Neural crest cell (in vitro differentiated cells): ENCODE data around the gene PCNX1. TPM values are rescaled to one million over a fixed set of nuclear protein-coding genes. Genes with fewer than 3 reads are reported as not detected.
"Not testable (repeated sequence)": the region's sequence is repeated elsewhere in the genome, so short reads cannot be mapped to it uniquely, and the experiment has no call there.

ENCODE experiments used
- DNase-seq: peaks from one replicate; pipeline ENCODE4 v3.0.0; 2021; ENCODE audit warnings: low read depth, mixed read lengths, low spot score
- H3K27ac Mint-ChIP-seq: one replicate; pipeline ENCODE4 v1.8.0; 2021; ENCODE audit warnings: mild to moderate bottlenecking, mixed read lengths; ENCODE audit not compliant: unreplicated experiment
- H3K27me3 Mint-ChIP-seq: 2 replicates; pipeline ENCODE4 v1.8.0; 2021; ENCODE audit warnings: low read depth, mild to moderate bottlenecking, mixed read lengths
- H3K36me3 Mint-ChIP-seq: 2 replicates; pipeline ENCODE4 v1.8.0; 2021; ENCODE audit warnings: low read depth, mild to moderate bottlenecking, mixed read lengths
- H3K4me1 Mint-ChIP-seq: 2 replicates; pipeline ENCODE4 v1.8.0; 2021; ENCODE audit warnings: mixed read lengths
- H3K4me3 Mint-ChIP-seq: one replicate; pipeline ENCODE4 v1.8.0; 2021; ENCODE audit warnings: mild to moderate bottlenecking, mixed read lengths
- H3K9me3 Mint-ChIP-seq: 2 replicates; pipeline ENCODE4 v1.8.0; 2021; ENCODE audit warnings: mixed read lengths
- total RNA-seq: library from RNA; stranded (reverse); gene quantifications from 2 replicates; pipeline ENCODE4 v1.2.1, GENCODE V29; 2021
- TF ChIP-seq, protein P1 (sequence below): fragments of 200-600 bp; sonication (generic); conservative IDR thresholded peaks from 2 replicates; pipeline ENCODE4 v1.5.0; 2021; ENCODE audit warnings: antibody characterized with exemption, mild to moderate bottlenecking

The PCNX1 gene
- total RNA-seq, 1 donor from 2014 or later, result 50.3 TPM

DNA sequence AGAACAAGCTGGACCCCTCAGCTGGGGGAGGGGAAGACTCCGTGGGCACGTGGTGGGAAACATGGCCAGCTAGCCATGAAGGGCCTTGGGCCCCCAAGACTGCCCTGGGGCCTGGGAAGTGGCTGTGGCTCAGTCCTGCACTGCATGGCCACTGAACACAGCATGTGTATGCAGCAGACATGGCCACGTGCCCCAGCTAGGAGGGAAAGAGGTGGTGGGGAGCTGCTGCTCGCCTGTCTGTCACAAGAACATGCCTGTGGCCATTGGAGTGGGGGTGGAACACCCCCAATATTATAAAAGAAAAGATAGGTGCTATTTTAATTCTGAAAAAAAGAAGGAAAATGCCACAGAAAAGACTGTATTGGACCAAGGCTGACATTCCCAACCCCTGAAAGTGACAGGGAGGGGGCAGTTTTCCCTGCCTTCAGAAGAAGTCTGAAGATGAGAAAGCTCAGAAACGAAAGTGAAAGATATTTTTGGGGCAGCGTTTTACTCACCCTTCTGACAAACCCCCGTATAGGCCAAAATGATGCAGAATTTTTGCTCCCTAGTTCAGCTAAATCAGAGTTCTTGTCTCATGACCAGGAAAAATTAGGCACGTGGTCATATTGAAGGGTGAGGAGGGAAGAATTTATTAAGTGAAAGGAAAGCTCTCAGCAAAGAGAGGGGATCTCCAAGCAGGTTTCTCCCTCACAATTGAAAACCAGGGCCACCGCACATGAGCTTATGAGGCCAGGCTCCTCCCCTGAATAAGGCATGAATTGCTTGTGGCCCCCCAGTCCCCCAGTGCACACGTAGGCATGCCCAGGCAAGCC lies 35.2 kb upstream of the PCNX1 start:
- no peak overlapping the region for H3K27ac Mint-ChIP-seq
- H3K36me3 Mint-ChIP-seq, result peaks cover 7% of the 10 kb centered on the region
- DNase-seq, result no peak
- no peaks in the 10 kb centered on the region for H3K27me3 Mint-ChIP-seq
- H3K4me3 Mint-ChIP-seq, result no peak overlapping the region
- H3K4me1 Mint-ChIP-seq, result no peaks in the 10 kb centered on the region
- peaks cover 9% of the 10 kb centered on the region for H3K9me3 Mint-ChIP-seq
- TF ChIP-seq, protein P1, sequence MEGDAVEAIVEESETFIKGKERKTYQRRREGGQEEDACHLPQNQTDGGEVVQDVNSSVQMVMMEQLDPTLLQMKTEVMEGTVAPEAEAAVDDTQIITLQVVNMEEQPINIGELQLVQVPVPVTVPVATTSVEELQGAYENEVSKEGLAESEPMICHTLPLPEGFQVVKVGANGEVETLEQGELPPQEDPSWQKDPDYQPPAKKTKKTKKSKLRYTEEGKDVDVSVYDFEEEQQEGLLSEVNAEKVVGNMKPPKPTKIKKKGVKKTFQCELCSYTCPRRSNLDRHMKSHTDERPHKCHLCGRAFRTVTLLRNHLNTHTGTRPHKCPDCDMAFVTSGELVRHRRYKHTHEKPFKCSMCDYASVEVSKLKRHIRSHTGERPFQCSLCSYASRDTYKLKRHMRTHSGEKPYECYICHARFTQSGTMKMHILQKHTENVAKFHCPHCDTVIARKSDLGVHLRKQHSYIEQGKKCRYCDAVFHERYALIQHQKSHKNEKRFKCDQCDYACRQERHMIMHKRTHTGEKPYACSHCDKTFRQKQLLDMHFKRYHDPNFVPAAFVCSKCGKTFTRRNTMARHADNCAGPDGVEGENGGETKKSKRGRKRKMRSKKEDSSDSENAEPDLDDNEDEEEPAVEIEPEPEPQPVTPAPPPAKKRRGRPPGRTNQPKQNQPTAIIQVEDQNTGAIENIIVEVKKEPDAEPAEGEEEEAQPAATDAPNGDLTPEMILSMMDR, result no peak

DNA sequence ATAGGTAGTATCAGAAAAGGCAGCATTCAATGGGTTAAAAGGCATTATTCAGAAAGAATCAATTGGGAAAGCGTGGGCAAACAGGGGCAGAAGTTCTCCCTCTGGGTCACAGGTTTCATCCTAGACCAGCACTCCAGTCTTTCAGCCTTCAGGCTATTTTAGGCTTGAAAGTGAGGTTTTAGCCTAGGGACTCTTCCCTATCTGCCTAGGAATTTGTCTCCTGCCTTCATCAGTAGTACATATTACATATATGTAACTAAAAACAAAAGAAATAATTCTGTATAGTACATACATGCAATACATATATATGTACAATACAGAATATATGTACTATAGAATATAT lies 34.6 kb upstream of the PCNX1 start:
- DNase-seq, result no peak
- Mint-ChIP-seq H3K4me1 (no peaks in the 10 kb centered on the region), H3K27ac (no peak overlapping the region), H3K4me3 (no peak overlapping the region), H3K9me3 (peaks cover 9% of the 10 kb centered on the region), H3K36me3 (peaks cover 7% of the 10 kb centered on the region), H3K27me3 (no peaks in the 10 kb centered on the region)
- TF ChIP-seq, protein P1, result no peak

DNA sequence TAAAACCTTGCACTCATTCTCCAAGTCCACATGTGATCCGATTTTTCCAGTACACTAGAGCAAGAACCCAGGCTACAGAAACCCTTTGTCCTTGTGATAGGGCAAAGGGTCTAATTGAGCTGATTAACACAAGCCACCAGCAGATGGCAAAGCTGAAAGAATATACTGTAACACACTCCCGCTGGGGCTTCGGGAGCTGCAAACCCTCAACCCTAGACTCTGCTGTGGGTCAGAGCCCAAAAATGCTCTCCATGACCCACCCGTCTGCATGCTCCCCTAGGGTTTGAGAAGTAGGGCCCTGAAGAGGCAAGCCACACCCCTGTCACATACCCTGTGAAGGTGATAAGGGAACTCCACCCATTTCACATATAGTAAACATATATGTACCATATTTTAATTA lies 33.6 kb upstream of the PCNX1 start:
- TF ChIP-seq, protein P1, result no peak
- H3K4me3 Mint-ChIP-seq, result no peak overlapping the region
- no peaks in the 10 kb centered on the region for H3K4me1 Mint-ChIP-seq
- no peak for DNase-seq
- H3K27ac Mint-ChIP-seq, result no peak overlapping the region
- peaks cover 6% of the 10 kb centered on the region for H3K9me3 Mint-ChIP-seq
- H3K36me3 Mint-ChIP-seq, result peaks cover 4% of the 10 kb centered on the region
- H3K27me3 Mint-ChIP-seq, result no peaks in the 10 kb centered on the region

DNA sequence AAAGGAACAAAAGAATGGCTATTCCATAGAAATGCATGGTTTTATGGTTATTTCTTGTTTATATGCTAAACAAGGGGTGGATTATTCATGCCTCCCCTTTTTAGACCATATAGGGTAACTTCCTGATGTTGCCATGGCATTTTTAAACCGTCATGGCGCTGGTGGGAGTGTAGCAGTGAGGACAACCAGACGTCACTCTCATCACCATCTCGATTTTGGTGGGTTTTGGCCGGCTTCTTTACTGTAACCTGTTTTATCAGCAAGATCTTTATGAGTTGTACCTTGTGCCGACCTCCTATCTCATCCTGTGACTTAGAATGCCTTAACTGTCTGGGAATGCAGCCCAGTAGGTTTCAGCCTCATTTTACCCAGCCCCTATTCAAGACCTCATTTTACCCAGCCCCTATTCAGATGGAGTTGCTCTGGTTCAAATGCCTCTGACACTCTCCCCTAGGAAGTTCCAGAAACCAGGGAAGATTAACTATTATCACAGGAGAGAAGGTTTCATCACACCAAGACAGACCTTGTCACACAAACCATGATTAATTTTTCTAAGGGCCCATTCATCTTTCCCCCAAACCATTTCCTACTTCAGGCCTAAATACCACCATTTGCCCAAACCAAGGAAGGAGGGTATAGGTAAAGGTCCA lies 31.3 kb upstream of the PCNX1 start:
- not testable (repeated sequence) for H3K4me1 Mint-ChIP-seq, H3K9me3 Mint-ChIP-seq, H3K36me3 Mint-ChIP-seq, H3K4me3 Mint-ChIP-seq, DNase-seq, H3K27me3 Mint-ChIP-seq, H3K27ac Mint-ChIP-seq

DNA sequence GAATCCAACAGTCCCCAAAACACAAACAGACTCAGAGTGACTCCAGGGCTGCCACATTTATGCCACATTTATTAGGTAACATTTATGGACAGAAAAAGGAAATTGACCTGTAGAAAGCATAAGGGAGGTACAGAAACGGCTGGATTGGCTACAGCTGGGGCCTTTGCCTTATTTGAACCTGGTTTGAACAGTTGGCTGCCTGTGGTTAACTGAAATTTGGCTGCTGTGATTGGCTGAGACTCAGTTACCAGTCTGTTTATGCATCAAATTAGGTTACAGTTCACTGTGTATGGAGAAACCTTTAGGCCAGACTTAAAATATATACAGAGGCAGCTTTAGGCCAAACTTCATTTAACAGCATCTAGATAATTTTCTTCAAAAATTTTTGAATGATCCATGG lies 27.8 kb upstream of the PCNX1 start:
- TF ChIP-seq, protein P1, result no peak
- Mint-ChIP-seq H3K4me1 (no peaks in the 10 kb centered on the region), H3K27me3 (no peaks in the 10 kb centered on the region), H3K4me3 (no peak overlapping the region), H3K27ac (no peak overlapping the region), H3K9me3 (no peaks in the 10 kb centered on the region), H3K36me3 (no peaks in the 10 kb centered on the region)
- no peak for DNase-seq

DNA sequence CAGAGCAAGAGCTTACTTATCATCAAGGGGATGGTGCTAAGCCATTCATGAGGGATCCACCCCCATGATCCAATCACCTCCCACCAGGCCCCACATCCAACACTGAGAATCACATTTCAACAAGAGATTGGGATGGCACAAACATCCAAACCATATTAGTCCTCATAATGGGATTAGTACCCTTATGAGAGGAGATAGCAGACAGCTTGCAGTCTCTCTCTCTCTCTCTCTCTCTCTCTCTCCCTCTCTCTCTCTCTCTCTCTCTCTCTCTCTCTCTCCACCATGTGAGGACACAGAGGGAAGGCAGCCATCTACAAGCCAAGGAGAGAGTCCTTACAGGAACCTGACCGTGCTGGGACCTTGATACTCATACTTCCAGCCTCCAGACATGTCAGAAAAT lies 26.4 kb upstream of the PCNX1 start:
- not testable (repeated sequence) for DNase-seq, H3K27me3 Mint-ChIP-seq, H3K4me3 Mint-ChIP-seq, H3K9me3 Mint-ChIP-seq, H3K27ac Mint-ChIP-seq, H3K4me1 Mint-ChIP-seq, H3K36me3 Mint-ChIP-seq
